Activated CD4-positive, alpha-beta T cell treated with anti-CD3 and anti-CD28 coated beads, Interleukin-2, Interleukin-4, amounts not matched to agents 100 ng/mL and 50 ng/mL, durations not matched to agents 16 hours and 8 hours (primary cell): Measurements from ENCODE around the gene GLS.
A peak's percentile ranks its signal among the peaks of the same experiment; 100 is the strongest.
"Not testable (repeated sequence)": the region's sequence is repeated elsewhere in the genome, so short reads cannot be mapped to it uniquely, and the experiment has no call there.

Source experiments
- DNase-seq: peaks from one replicate; pipeline ENCODE4 v3.0.0-alpha.2; 2020; ENCODE audit warnings: low spot score

The GLS gene

GRCh38 chr2:190880378-190881083 lies at the start of gene GLS:
Gene GLS, plus strand, starts transcription at chr2:190880821. Its CDS starts 264 bp downstream, at chr2:190881085.
- peak; percentile 98 for DNase-seq

GRCh38 chr2:190831941-190832340 lies 48.7 kb upstream of the GLS start:
- DNase-seq, result no peak

GRCh38 chr2:190834890-190835208 lies 45.8 kb upstream of the GLS start:
- DNase-seq, result no peak

DNA sequence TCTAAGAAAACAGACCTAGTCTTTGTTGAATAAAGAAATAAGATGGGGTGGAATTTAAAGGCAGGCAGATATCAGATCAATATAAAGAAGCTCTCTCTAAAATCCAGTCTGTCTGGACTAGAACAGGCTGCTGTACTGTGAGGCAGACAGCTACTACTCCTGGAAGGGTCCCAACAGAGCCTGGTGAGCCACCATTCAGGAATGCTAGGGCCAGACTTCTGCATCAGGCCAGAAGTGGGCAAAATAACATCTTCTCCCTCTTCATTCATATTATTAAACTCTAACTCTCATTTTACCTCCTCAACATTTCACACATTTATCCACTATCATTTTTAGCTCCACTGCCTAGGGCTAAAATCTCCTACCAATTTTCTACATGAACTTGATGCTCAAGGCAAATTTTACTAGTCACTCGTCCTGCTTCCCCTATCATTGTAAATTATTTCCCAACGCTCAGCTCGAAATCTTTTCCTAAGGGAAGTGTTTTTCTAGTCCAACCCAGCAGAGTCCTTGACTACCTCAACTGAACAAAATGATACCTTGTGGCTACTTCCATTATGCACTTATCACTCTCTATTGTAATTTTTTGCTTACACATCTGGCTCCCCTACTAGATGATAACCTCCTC lies 45.2 kb upstream of the GLS start:
- no peak for DNase-seq

GRCh38 chr2:190836767-190837166 lies 43.9 kb upstream of the GLS start:
- no peak for DNase-seq

- DNase-seq, result no peak
Observed at GRCh38 chr2:190837420-190837819, 43.2 kb upstream of the GLS start.

- no peak for DNase-seq
Observed at GRCh38 chr2:190837952-190838361, 42.7 kb upstream of the GLS start.

GRCh38 chr2:190838492-190838910 lies 42.1 kb upstream of the GLS start:
- DNase-seq, result peak; percentile 34

DNA sequence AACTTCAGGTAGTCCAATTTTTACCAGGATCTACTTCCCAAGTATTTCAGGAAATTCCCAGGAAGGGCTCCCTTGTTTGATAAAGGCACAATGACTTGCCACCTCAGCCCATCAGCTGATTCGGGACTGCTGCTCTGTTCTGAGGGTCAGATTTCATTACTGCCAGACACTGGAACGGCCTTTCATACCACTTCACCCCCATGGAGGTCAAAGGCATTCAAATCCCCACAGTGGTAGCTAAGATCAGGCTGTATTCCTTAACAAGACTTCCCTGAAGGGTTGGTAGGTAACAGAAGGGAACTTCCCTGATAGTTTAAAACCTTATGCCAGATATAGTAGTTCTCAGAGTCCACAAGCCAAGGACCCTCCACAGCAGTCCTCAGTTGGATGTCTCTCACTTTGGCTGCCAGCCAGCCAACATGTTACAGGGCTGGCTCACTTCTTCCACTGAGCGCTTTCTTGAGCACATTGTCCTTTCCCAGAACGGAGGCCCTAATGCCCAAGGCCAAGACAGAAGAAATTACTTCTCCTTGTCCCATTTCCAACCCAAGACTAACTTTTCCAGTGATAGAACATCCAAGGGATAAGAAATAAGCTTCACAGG lies 40.0 kb upstream of the GLS start:
- no peak for DNase-seq

GRCh38 chr2:190841707-190842505 lies 38.7 kb upstream of the GLS start:
- DNase-seq, result no peak

DNA sequence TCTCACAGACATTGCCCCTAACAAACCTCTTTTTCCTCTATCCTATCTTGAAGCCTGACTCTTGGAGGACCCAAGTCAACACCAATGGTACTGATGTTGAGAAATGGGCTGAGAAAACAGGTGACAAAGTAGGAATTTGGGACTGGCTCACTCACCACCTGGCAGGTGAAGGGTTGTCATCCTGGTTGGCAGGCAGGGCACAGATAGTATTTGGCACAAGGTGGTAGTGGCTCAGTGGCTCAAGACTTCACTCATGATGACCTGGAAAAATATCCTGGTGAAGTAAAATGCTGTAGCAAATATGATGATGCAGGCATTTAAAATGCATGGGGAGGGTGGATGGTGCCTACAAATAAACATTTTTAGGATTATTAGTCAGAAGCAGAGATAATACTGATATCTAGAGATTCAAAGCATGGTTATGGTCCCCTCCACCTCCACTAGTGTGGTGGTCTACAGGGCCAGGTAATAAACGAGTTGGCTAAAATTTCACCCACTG lies 38.0 kb upstream of the GLS start:
- DNase-seq, result no peak

GRCh38 chr2:190843890-190844699 lies 36.5 kb upstream of the GLS start:
- peak; percentile 92 for DNase-seq

DNA sequence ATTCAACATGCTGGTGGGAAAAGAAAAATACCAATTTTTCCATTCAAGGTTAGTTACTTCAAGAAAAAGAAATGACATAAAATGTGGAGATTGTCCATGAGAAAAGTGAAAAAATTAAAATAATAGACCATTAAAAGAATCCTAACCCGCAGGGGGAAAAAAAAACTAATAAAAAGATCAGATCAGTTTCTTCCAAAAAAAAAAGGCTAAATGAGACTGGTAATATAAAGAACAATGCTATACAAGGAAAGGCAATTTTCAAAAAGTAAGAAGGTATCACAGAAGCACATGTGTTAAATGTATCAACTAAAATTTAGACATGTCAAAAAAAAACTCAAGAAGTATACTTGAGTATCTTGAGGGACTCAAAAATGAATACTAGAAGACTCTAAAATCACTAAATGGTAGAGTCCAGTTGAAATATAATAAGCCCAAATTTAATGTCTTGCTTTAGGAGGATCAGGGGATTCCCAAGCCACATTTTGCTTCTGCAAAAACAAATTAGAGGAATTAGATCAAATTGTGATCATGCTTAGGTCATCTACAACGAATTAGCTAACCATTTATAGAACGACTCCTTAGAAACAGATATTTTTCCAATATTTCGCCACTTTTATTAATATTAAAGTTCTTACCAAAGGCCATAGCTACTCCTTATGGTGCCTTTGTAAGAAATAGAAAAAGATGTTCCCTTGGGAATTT lies 35.8 kb upstream of the GLS start:
- no peak for DNase-seq

GRCh38 chr2:190846746-190847145 lies 33.9 kb upstream of the GLS start:
- no peak for DNase-seq

- DNase-seq, result no peak
Observed at GRCh38 chr2:190847504-190848081, 33.0 kb upstream of the GLS start.

GRCh38 chr2:190849774-190850173 lies 30.8 kb upstream of the GLS start:
- DNase-seq, result no peak

GRCh38 chr2:190853022-190853421 lies 27.6 kb upstream of the GLS start:
- not testable (repeated sequence) for DNase-seq

DNA sequence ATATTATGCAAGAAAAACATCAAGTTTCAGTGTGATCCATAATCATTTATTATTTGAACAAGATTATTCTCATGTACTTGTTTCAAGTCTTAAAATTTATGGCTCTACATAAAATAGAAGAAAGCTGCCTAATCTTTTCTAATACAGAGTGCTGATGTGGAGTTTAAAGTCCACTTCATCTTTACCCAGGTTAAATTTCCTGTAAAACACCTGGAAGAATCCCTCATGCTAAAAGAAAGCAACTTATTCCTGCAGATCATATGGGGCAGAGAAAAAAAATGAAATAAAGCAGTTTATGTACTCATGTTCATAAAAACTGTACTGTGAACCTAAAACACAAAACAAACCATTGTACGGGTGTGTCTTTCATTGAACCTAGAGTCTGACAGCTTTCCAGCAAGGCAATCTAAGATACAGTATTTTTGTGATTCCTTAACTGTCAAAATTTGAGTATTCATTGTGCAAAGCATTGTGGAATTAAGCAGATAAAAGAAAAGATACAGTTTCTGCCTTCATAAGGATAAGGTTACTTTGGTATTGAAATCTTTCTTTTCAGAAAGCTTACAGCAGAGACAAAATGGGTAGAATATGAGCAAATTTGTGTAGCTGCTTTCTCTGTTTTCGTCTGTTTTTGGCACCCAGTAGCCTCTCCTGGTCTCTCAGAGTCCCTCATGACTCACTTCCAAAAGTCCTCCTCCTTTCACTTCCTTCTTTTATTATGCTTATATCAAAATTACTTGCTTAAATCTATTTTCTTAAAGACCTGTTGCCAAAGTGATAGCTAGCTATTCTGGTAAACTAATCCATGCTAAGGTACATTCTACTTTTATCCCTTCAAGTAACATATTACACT lies 26.9 kb upstream of the GLS start:
- no peak for DNase-seq

DNA sequence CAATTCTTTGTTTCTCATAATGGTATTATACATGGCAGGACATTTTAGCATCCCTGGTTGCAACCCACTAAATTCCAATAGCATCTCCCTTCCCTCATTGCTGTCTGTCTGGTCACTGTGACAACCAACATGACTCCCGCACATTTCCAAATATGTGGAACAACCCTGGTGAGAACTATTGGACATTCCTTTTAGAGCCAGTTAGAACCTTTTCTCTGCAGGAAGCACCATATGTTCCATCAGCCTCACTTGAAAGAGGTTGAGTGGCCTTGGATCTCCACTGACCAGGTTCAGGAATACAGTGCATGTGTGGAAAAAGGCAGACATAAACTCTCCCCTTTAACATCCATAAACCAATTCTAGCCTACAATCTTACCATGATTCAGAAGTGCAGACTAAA lies 25.9 kb upstream of the GLS start:
- DNase-seq, result no peak

DNA sequence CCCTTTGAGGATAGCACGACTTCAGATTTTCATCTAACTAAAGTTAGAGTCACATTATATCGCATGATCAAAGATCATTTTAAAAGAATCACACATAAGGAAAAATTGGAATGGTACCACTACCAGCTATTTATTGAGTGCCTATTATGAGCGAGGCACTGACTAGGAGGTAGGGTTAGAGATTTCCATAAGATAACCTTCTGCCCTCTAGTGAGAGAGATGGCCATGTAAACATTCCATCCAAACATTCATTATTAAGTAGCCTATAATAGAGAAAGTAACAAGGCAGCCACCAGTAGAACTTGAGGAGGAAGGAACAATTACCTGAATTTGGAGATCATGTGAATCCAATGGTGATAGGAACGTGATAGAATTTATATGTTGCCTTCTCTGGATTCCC lies 25.4 kb upstream of the GLS start:
- no peak for DNase-seq
